H9 (cell line): ENCODE measurements around the gene YPEL3. TPM values are rescaled to one million over a fixed set of nuclear protein-coding genes. Genes with fewer than 3 reads are reported as not detected.

ENCODE experiments used
- DNase-seq: peaks from one replicate; pipeline ENCODE4 v3.0.0-alpha.2; 2017
- H2AFZ ChIP-seq: one replicate; pipeline ENCODE4 v1.6.1; 2013; ENCODE audit warnings: mild to moderate bottlenecking, low read length, control low read depth, moderate library complexity
- H2AK5ac ChIP-seq: 2 replicates; pipeline ENCODE4 v1.6.1; 2013; ENCODE audit warnings: low read length, control low read depth, mixed read lengths; ENCODE audit not compliant: insufficient read length
- H2BK120ac ChIP-seq: one replicate; pipeline ENCODE4 v1.6.1; 2013; ENCODE audit warnings: low read depth, mild to moderate bottlenecking, low read length, control low read depth, inconsistent platforms; ENCODE audit not compliant: poor library complexity, severe bottlenecking
- H2BK12ac ChIP-seq: 2 replicates; pipeline ENCODE4 v1.6.1; 2013; ENCODE audit warnings: low read length, control low read depth, mixed read lengths, low read depth; ENCODE audit not compliant: insufficient read length
- H2BK15ac ChIP-seq: 2 replicates; pipeline ENCODE4 v1.6.1; 2013; ENCODE audit warnings: low read depth, low read length, control low read depth
- H2BK20ac ChIP-seq: one replicate; pipeline ENCODE4 v1.6.1; 2013; ENCODE audit warnings: low read depth, mild to moderate bottlenecking, low read length, control low read depth, inconsistent platforms; ENCODE audit not compliant: poor library complexity, severe bottlenecking
- H2BK5ac ChIP-seq: 2 replicates; pipeline ENCODE4 v1.6.1; 2013; ENCODE audit warnings: low read length, control low read depth, mixed read lengths; ENCODE audit not compliant: insufficient read length
- H3K14ac ChIP-seq: 2 replicates; pipeline ENCODE4 v1.6.1; 2013; ENCODE audit warnings: low read length, control low read depth; ENCODE audit not compliant: insufficient read depth
- H3K18ac ChIP-seq: 2 replicates; pipeline ENCODE4 v1.6.1; 2013; ENCODE audit warnings: low read depth, mild to moderate bottlenecking, mixed read lengths, low read length, control low read depth; ENCODE audit not compliant: insufficient read length
- H3K23ac ChIP-seq: 2 replicates; pipeline ENCODE4 v1.6.1; 2013; ENCODE audit warnings: low read length, control low read depth, mixed read lengths, low read depth; ENCODE audit not compliant: insufficient read length
- H3K23me2 ChIP-seq: 2 replicates; pipeline ENCODE4 v1.6.1; 2013; ENCODE audit warnings: low read depth, mild to moderate bottlenecking, mixed read lengths, low read length, control low read depth; ENCODE audit not compliant: insufficient read length, poor library complexity, severe bottlenecking
- H3K27ac ChIP-seq: 2 replicates; pipeline ENCODE4 v1.5.1; 2013; ENCODE audit warnings: low read length, control low read depth, mixed read lengths, low read depth; ENCODE audit not compliant: insufficient read length
- H3K27me3 ChIP-seq: 2 replicates; pipeline ENCODE4 v1.6.1; 2013; ENCODE audit warnings: low read length, control low read depth, inconsistent platforms; ENCODE audit not compliant: insufficient read depth
- H3K4ac ChIP-seq: 2 replicates; pipeline ENCODE4 v1.6.1; 2013; ENCODE audit warnings: low read depth, mild to moderate bottlenecking, control low read depth, inconsistent platforms, low read length, moderate library complexity
- H3K4me1 ChIP-seq: 2 replicates; pipeline ENCODE4 v1.6.1; 2013; ENCODE audit warnings: low read length, control low read depth, inconsistent platforms; ENCODE audit not compliant: insufficient read depth
- H3K4me2 ChIP-seq: 2 replicates; pipeline ENCODE4 v1.6.1; 2013; ENCODE audit warnings: low read length, control low read depth, mixed read lengths; ENCODE audit not compliant: insufficient read length, insufficient read depth
- H3K56ac ChIP-seq: 2 replicates; pipeline ENCODE4 v1.6.1; 2013; ENCODE audit warnings: low read depth, mild to moderate bottlenecking, mixed read lengths, low read length, control low read depth; ENCODE audit not compliant: insufficient read length
- H3K79me1 ChIP-seq: 2 replicates; pipeline ENCODE4 v1.6.1; 2013; ENCODE audit warnings: low read depth, mild to moderate bottlenecking, moderate library complexity, low read length, control low read depth, inconsistent platforms; ENCODE audit not compliant: insufficient read depth, poor library complexity, severe bottlenecking
- H3K79me2 ChIP-seq: 2 replicates; pipeline ENCODE4 v1.6.1; 2013; ENCODE audit warnings: low read length, control low read depth, inconsistent platforms; ENCODE audit not compliant: insufficient read depth
- H3K9ac ChIP-seq: 2 replicates; pipeline ENCODE4 v1.6.1; 2013; ENCODE audit warnings: low read length, control low read depth, mixed read lengths; ENCODE audit not compliant: insufficient read length; ENCODE audit errors: extremely low read depth
- H3K9me3 ChIP-seq: one replicate; pipeline ENCODE4 v1.6.1; 2013; ENCODE audit warnings: low read depth, low read length, inconsistent platforms; ENCODE audit not compliant: control insufficient read depth
- H3T11ph ChIP-seq: one replicate; pipeline ENCODE4 v1.6.1; 2013; ENCODE audit warnings: mild to moderate bottlenecking, low read length, control low read depth, inconsistent platforms
- H4K20me1 ChIP-seq: one replicate; pipeline ENCODE4 v1.6.1; 2013; ENCODE audit not compliant: control insufficient read depth, insufficient read length, insufficient read depth
- H4K5ac ChIP-seq: 2 replicates; pipeline ENCODE4 v1.6.1; 2013; ENCODE audit warnings: low read depth, mild to moderate bottlenecking, mixed read lengths, low read length, control low read depth; ENCODE audit not compliant: insufficient read length
- H4K8ac ChIP-seq: replicated peaks from 2 replicates; pipeline ENCODE4 v1.6.1; 2013; ENCODE audit warnings: low read length, control low read depth, mixed read lengths, low read depth; ENCODE audit not compliant: insufficient read length
- H4K91ac ChIP-seq: 2 replicates; pipeline ENCODE4 v1.6.1; 2013; ENCODE audit warnings: low read depth, mild to moderate bottlenecking, moderate library complexity, mixed read lengths, low read length, control low read depth; ENCODE audit not compliant: insufficient read length
- H3K27ac Mint-ChIP-seq, 3 experiments: 2 replicates in 2 of 3; 3 replicates in 1 of 3; pipeline ENCODE4 v1.8.0; 2020 to 2021; ENCODE audit warnings: mixed read lengths in 3 of 3, mild to moderate bottlenecking in 1 of 3, moderate library complexity in 1 of 3
- H3K27me3 Mint-ChIP-seq: 2 replicates; pipeline ENCODE4 v1.8.0; 2021; ENCODE audit warnings: low read depth, mild to moderate bottlenecking, moderate library complexity, mixed read lengths
- H3K36me3 Mint-ChIP-seq, 3 experiments: 2 replicates in 2 of 3; 3 replicates in 1 of 3; pipeline ENCODE4 v1.8.0; 2020 to 2021; ENCODE audit warnings: low read depth in 3 of 3, mixed read lengths in 3 of 3; ENCODE audit not compliant: insufficient read depth in 1 of 3
- H3K4me1 Mint-ChIP-seq, 2 experiments: 2 replicates each; pipeline ENCODE4 v1.8.0; 2020; ENCODE audit warnings: mixed read lengths in 2 of 2
- H3K4me3 Mint-ChIP-seq, 2 experiments: 2 replicates in 1 of 2; 3 replicates in 1 of 2; pipeline ENCODE4 v1.8.0; 2020 to 2021; ENCODE audit warnings: mild to moderate bottlenecking in 2 of 2, mixed read lengths in 2 of 2, moderate library complexity in 1 of 2
- H3K9me3 Mint-ChIP-seq, 2 experiments: 2 replicates in 1 of 2; 3 replicates in 1 of 2; pipeline ENCODE4 v1.8.0; 2020; ENCODE audit warnings: mild to moderate bottlenecking in 2 of 2, mixed read lengths in 2 of 2, moderate library complexity in 1 of 2
- WGBS: extraction: QIAGEN DNeasy Blood & Tissue Kit; methylation state at CpG from one replicate; pipeline ENCODE4 v1.1.7; 2013; ENCODE audit warnings: missing lambda C conversion rate, low lambda C conversion rate, mixed read lengths; ENCODE audit not compliant: insufficient read length; ENCODE audit errors: extremely low coverage; 5-methylcytosine and 5-hydroxymethylcytosine counted together
- total RNA-seq: library from RNA; stranded (reverse); gene quantifications from 2 replicates; pipeline ENCODE4 v1.2.1, GENCODE V29; 2021
- TF ChIP-seq, protein P1 (sequence below): fragments of 200-600 bp; sonication (generic); conservative IDR thresholded peaks from 3 replicates; pipeline ENCODE4 v1.8.0; 2021; ENCODE audit warnings: antibody characterized with exemption, mild to moderate bottlenecking

Gene YPEL3
- total RNA-seq, 1 experiment from 2014 or later = 27.5 TPM

- Mint-ChIP-seq H3K27me3 (peaks cover 4% of the 10 kb centered on the region; the same call in 1 of the 2 replicates), H3K4me1 (peaks cover 4 to 7% of the 10 kb centered on the region in 2 experiments; a peak in 1 of 4 replicates), H3K4me3 (no peak overlapping the region), H3K36me3 (peaks cover 29 to 52% (median 51%) of the 10 kb centered on the region in 3 experiments), H3K27ac (no peak overlapping the region; a peak in 1 of 7 replicates), H3K9me3 (no peaks in the 10 kb centered on the region; a peak in 1 of 5 replicates)
- H2BK15ac ChIP-seq = no peak overlapping the region
- H3K79me1 ChIP-seq = no peaks in the 10 kb centered on the region
- H3K56ac ChIP-seq = no peak overlapping the region
- no peak for DNase-seq
- H3K27ac ChIP-seq = no peak overlapping the region
- H3K23ac ChIP-seq = no peak overlapping the region
- H2BK12ac ChIP-seq = no peak overlapping the region
- H2BK5ac ChIP-seq = no peak overlapping the region
- no peak overlapping the region for H3K14ac ChIP-seq
- no peak overlapping the region for H3K9ac ChIP-seq
- H3K4me1 ChIP-seq = no peaks in the 10 kb centered on the region
- no peak overlapping the region for H4K91ac ChIP-seq
- H3T11ph ChIP-seq = no peak overlapping the region
- no peaks in the 10 kb centered on the region for H3K9me3 ChIP-seq
- no peak overlapping the region for H2BK20ac ChIP-seq
- no peaks in the 10 kb centered on the region for H4K20me1 ChIP-seq
- H4K8ac ChIP-seq = no peak overlapping the region
- H3K18ac ChIP-seq = no peak overlapping the region
- H2AK5ac ChIP-seq = no peak overlapping the region
- TF ChIP-seq, protein P1, sequence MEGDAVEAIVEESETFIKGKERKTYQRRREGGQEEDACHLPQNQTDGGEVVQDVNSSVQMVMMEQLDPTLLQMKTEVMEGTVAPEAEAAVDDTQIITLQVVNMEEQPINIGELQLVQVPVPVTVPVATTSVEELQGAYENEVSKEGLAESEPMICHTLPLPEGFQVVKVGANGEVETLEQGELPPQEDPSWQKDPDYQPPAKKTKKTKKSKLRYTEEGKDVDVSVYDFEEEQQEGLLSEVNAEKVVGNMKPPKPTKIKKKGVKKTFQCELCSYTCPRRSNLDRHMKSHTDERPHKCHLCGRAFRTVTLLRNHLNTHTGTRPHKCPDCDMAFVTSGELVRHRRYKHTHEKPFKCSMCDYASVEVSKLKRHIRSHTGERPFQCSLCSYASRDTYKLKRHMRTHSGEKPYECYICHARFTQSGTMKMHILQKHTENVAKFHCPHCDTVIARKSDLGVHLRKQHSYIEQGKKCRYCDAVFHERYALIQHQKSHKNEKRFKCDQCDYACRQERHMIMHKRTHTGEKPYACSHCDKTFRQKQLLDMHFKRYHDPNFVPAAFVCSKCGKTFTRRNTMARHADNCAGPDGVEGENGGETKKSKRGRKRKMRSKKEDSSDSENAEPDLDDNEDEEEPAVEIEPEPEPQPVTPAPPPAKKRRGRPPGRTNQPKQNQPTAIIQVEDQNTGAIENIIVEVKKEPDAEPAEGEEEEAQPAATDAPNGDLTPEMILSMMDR = no peak
- no peaks in the 10 kb centered on the region for H3K23me2 ChIP-seq
- no peak overlapping the region for H2BK120ac ChIP-seq
- H2AFZ ChIP-seq = no peak overlapping the region
- no peak overlapping the region for H4K5ac ChIP-seq
- no peak overlapping the region for H3K4ac ChIP-seq
- no peaks in the 10 kb centered on the region for H3K27me3 ChIP-seq
- H3K4me2 ChIP-seq = no peak overlapping the region
- WGBS = no CpG with 5 or more reads among the region's 6 CpGs
- H3K79me2 ChIP-seq = no peaks in the 10 kb centered on the region
These were observed 10.2 kb downstream of the YPEL3 start for GRCh38 chr16:30085820-30086219.
